Measurements from ENCODE around the gene TIGAR.

The TIGAR gene

GRCh38 chr12:4282892-4283511, 38.0 kb upstream of the TIGAR start:
- DNase-seq (ENCODE audit: low read depth), result no peak
- no peak overlapping the region for H3K4me3 ChIP-seq (ENCODE audit: control insufficient read depth, low read depth, low read length)
- TF ChIP-seq, protein P1, sequence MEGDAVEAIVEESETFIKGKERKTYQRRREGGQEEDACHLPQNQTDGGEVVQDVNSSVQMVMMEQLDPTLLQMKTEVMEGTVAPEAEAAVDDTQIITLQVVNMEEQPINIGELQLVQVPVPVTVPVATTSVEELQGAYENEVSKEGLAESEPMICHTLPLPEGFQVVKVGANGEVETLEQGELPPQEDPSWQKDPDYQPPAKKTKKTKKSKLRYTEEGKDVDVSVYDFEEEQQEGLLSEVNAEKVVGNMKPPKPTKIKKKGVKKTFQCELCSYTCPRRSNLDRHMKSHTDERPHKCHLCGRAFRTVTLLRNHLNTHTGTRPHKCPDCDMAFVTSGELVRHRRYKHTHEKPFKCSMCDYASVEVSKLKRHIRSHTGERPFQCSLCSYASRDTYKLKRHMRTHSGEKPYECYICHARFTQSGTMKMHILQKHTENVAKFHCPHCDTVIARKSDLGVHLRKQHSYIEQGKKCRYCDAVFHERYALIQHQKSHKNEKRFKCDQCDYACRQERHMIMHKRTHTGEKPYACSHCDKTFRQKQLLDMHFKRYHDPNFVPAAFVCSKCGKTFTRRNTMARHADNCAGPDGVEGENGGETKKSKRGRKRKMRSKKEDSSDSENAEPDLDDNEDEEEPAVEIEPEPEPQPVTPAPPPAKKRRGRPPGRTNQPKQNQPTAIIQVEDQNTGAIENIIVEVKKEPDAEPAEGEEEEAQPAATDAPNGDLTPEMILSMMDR (IDR thresholded peaks at IDR 0.05; ENCODE audit: control insufficient read depth, insufficient read depth, low read depth, low read length, missing control alignments), result no peak

GRCh38 chr12:4283512-4284255, 37.3 kb upstream of the TIGAR start:
- TF ChIP-seq, protein P1 (IDR thresholded peaks at IDR 0.05; ENCODE audit: control insufficient read depth, insufficient read depth, low read depth, low read length, missing control alignments), result no peak
- DNase-seq (ENCODE audit: low read depth), result no peak
- H3K4me3 ChIP-seq (ENCODE audit: control insufficient read depth, low read depth, low read length), result no peak overlapping the region

GRCh38 chr12:4284306-4284705, 36.7 kb upstream of the TIGAR start:
- no peak overlapping the region for H3K4me3 ChIP-seq (ENCODE audit: control insufficient read depth, low read depth, low read length)
- TF ChIP-seq, protein P1 (IDR thresholded peaks at IDR 0.05; ENCODE audit: control insufficient read depth, insufficient read depth, low read depth, low read length, missing control alignments), result no peak
- DNase-seq (ENCODE audit: low read depth), result no peak

GRCh38 chr12:4285070-4285469, 35.9 kb upstream of the TIGAR start:
- TF ChIP-seq, protein P1 (IDR thresholded peaks at IDR 0.05; ENCODE audit: control insufficient read depth, insufficient read depth, low read depth, low read length, missing control alignments), result no peak
- DNase-seq (ENCODE audit: low read depth), result no peak
- H3K4me3 ChIP-seq (ENCODE audit: control insufficient read depth, low read depth, low read length), result no peak overlapping the region

DNA sequence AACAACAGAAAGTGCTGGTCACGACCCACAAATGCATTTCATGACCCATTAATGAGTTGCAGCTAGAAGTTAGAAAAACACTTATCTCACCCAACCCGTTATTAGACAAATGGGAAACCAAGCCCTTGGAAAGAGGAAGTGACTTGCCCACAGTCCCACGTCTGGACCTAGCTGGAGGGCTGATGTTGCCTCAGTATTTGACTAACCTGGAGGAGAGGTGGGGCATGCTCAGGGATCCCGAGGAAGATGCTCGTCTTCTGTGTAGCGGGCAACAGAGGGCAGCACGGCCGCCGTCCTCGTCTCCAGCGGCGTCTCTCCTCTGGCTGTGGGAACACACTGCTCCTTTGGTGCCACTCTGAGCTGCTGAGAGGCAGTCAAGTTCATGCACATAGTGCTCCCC, 34.8 kb upstream of the TIGAR start:
- DNase-seq (ENCODE audit: low read depth), result no peak
- H3K4me3 ChIP-seq (ENCODE audit: control insufficient read depth, low read depth, low read length), result no peak overlapping the region
- TF ChIP-seq, protein P1 (IDR thresholded peaks at IDR 0.05; ENCODE audit: control insufficient read depth, insufficient read depth, low read depth, low read length, missing control alignments), result no peak

DNA sequence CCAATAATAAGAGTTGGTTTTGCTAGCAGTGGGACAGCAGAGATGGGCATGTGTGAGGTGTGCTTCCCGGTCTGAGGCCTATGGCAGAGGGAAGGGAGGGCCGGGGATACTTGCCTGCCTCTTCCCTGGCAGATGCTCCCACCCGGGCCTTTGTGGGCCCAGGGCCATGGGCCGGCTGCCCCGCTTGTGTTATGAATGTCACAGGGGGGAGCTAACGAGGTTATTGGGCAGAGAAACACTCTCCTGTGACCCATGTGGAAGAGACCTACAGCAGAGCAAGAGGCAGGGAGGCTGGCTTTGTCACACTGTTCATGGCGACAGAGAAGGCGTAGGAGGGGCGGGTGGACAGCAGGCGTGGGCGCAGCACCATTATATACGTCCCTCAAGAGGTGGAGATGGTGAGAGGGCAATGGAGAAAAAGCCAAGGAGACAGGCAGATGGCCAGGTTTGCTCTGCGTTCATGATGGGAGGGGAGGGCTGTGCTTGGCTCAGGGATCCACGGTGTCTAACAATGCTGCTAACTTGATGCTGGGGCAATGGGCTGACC, 34.2 kb upstream of the TIGAR start:
- H3K4me3 ChIP-seq (ENCODE audit: control insufficient read depth, low read depth, low read length), result no peak overlapping the region
- TF ChIP-seq, protein P1 (IDR thresholded peaks at IDR 0.05; ENCODE audit: control insufficient read depth, insufficient read depth, low read depth, low read length, missing control alignments), result no peak
- no peak for DNase-seq (ENCODE audit: low read depth)

Data from AG09309 (cell line).